Hematopoietic multipotent progenitor cell treated with erythropoietin and hydrocortisone succinate and interleukin-3 and kit ligand, for 8 days (in vitro differentiated cells): ENCODE results near the gene DR1.

Experiments used
- DNase-seq: peaks from one replicate; pipeline ENCODE4 v3.0.0-alpha.2; 2015

Gene DR1

DNA sequence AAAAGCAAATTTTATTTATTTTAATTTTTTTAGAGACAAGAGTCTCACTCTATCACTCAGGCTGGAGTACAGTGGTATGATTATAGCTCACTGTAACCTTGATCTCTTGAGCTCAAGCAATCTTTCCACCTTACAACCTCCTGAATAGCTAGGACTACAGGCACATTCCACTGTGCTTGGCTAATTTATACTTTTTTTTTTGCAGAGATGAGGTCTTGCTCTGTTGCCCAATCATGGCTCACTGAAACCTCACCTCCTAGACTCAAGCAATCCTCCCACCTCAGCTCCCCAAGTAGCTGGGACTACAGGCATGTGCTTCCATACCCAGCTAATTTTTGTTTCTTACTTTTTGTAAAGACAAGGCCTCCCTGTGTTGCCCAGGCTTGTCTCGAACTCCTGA lies 49.5 kb downstream of the DR1 start:
- DNase-seq: no peak

DNA sequence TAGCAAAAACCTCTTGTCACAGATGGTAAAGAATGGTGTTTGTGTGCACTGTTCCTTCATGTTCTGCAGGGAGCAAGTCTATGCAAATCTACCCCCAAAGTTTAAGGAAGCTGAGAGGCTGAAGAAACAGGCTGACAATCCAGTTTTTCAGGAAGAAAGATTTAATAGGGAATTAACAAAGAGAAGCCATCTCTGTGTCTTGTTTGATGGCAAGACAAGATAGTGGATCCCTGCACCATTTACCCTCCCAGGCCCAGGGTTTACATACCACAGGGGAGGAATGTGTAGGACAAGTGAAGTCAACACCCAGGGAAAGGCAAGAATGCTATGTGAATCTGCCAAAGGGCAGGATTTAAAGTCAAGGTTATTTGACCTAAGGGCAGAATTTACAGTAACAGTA lies 54.1 kb downstream of the DR1 start:
- no peak for DNase-seq

DNA sequence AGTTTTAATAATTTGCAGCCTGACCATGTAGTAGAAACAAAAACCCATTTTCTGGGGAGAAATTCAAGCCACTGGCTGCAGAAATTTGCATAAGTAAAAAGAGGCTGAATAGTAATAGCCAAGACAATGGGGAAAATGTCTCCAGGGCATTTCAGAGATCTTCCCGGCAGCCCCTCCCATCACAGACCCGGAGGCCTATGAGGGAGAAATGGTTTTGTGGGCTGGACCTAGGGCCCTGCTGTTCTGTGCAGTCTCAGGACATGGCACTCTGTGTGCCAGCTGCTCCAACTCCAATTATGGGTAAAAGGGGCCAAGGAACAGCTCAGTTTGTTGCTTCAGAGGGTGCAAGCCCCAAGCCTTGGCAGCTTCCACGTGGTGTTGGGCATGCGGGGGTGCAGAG lies 62.5 kb downstream of the DR1 start:
- DNase-seq: no peak

DNA sequence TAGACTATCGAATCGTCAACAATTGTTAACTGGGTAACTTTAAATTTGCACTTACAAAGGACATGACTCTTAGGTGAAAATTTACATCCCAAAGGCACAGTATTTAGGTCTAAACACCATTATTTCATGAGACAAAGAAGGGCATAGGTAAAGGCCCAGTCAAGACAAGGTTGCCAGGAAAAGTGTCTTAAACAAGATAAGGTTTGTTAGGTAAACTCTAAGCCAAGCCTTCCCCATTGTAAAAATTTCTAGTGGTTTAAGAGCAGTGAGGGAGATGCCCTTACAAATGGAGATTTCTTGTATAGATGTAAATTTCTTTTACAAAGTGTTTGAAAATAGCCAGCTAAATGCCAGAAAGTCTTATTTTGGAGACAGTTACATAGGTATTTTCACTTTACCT lies 65.3 kb downstream of the DR1 start:
- DNase-seq: no peak

DNA sequence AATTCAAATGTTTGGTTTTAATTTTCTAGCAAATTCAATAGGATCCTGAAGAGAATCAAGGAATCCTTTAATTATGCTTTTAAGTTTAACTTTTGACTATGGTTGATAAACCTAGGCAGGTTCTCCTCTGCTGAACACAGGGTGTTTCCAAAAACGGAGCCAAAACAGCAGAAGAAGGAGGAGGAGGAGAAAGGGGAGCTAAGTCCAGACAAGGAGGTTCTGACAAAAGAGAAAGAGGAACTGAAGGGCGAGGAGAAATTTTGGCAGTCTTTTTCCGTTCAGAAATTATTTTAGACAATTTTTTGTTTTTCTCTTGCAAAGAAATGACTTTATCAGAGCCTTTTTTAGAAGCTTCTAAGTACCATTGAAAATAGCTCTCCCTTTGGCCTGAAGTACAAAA lies 69.0 kb downstream of the DR1 start:
- DNase-seq: no peak

DNA sequence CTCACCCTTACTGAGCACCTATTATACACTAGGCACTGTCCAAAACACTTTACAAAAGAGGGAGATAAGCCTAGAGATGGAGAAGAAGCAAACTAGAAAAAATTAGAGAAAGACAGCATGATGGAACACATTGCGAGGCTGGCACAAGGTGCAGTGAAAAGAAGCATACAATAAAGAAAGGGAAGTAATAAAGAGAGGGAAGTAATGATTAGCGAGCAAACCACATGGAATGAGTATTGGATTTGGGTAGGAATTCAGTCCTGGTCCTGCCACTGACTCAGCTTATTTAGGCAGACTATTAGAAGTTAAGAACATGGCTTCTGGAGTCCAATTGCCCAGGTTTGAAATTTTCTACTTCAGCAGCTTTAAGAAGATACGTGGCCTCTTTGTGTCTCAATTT lies 69.6 kb downstream of the DR1 start:
- no peak for DNase-seq

DNA sequence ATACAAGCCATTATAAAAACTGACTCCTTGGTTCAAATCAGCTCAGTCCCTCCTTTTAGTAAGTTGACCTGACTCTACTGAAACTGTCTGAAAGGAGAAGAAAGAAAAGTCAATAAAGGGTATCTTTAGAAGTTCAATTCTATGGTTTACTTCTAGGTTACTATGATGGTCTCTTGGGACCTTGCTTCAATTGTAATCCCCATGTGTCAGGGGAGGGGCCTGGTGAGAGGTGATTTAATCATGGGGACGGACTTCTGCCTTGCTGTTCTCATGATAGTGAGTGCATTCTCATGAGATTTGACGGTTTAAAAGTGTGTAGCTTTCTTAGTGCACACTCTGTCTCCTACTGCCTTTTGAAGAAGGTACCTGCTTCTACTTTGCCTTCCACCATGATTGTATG lies 70.5 kb downstream of the DR1 start:
- DNase-seq: no peak
